Endothelial cell of umbilical vein (primary cell): ENCODE results near the gene SIX5.

Experiments
- EZH2 ChIP-seq: IDR thresholded peaks from 2 replicates; pipeline ENCODE4 v1.6.1; 2012; ENCODE audit warnings: borderline replicate concordance, low read depth, mild to moderate bottlenecking, moderate library complexity, low read length, inconsistent platforms; ENCODE audit not compliant: severe bottlenecking
- FOS ChIP-seq: IDR thresholded peaks from 2 replicates; pipeline ENCODE4 v1.6.1; 2011; ENCODE audit warnings: mild to moderate bottlenecking, low read length, moderate library complexity, borderline replicate concordance; ENCODE audit not compliant: insufficient read depth
- JUN ChIP-seq: IDR thresholded peaks from 2 replicates; pipeline ENCODE4 v1.6.1; 2011; ENCODE audit warnings: borderline replicate concordance, low read depth; ENCODE audit not compliant: insufficient read length, insufficient read depth
- MYC ChIP-seq: IDR thresholded peaks from one replicate; pipeline ENCODE4 v1.6.1; 2011; ENCODE audit warnings: mild to moderate bottlenecking, low read depth, low read length
- POLR2A ChIP-seq: IDR thresholded peaks from 2 replicates; pipeline ENCODE4 v1.6.1; 2012; ENCODE audit warnings: low read depth, mild to moderate bottlenecking, control low read depth, low read length
- POLR2AphosphoS5 ChIP-seq: IDR thresholded peaks from 2 replicates; pipeline ENCODE4 v1.6.1; 2012; ENCODE audit warnings: low read depth, mild to moderate bottlenecking, control low read depth, low read length, moderate library complexity; ENCODE audit not compliant: insufficient read depth
- TF ChIP-seq, protein P1 (sequence below): IDR thresholded peaks from 2 replicates; pipeline ENCODE4 v1.6.1; 2011; ENCODE audit not compliant: insufficient read depth, insufficient read length
- TF ChIP-seq, protein P2 (sequence below), 2 donors: IDR thresholded peaks; 1 replicate in 1 of 2; 2 replicates in 1 of 2; pipeline ENCODE4 v1.5.1; 2011; ENCODE audit warnings: low read length in 2 of 2, mild to moderate bottlenecking in 2 of 2, moderate library complexity in 2 of 2, control low read depth in 1 of 2, inconsistent platforms in 1 of 2, low read depth in 1 of 2; ENCODE audit not compliant: insufficient read depth in 1 of 2; ENCODE audit errors: extremely low read depth in 1 of 2

DNA sequence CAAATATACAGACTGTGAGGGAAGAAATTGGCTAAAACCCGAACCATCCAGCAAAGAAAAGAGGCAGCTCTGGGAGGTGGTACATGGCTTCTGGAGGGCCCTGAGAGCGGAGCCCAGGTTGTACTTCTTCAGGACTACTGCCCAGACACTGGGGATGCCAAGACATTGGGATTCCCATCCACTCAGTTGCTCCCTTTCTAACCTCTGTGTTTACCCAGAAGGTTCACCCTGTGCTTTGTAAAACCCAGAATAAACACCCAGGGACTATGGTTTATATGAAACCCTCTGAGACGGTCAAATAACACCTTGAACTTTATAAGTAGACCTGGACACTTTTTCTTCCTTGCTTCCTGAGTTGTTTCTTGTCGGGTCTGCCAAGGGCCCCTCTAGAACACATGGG, 26.1 kb downstream of the SIX5 start:
- TF ChIP-seq, protein P1, sequence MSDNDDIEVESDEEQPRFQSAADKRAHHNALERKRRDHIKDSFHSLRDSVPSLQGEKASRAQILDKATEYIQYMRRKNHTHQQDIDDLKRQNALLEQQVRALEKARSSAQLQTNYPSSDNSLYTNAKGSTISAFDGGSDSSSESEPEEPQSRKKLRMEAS = no peak
- TF ChIP-seq POLR2A = no peak
- no peak for TF ChIP-seq POLR2AphosphoS5
- TF ChIP-seq, protein P2, sequence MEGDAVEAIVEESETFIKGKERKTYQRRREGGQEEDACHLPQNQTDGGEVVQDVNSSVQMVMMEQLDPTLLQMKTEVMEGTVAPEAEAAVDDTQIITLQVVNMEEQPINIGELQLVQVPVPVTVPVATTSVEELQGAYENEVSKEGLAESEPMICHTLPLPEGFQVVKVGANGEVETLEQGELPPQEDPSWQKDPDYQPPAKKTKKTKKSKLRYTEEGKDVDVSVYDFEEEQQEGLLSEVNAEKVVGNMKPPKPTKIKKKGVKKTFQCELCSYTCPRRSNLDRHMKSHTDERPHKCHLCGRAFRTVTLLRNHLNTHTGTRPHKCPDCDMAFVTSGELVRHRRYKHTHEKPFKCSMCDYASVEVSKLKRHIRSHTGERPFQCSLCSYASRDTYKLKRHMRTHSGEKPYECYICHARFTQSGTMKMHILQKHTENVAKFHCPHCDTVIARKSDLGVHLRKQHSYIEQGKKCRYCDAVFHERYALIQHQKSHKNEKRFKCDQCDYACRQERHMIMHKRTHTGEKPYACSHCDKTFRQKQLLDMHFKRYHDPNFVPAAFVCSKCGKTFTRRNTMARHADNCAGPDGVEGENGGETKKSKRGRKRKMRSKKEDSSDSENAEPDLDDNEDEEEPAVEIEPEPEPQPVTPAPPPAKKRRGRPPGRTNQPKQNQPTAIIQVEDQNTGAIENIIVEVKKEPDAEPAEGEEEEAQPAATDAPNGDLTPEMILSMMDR (IDR thresholded peaks at IDR 0.05; ENCODE audit: extremely low read depth in 1 of 2, insufficient read depth in 1 of 2, low read depth in 1 of 2, low read length in 2 of 2) = no peak
- no peak for TF ChIP-seq JUN
- no peak for TF ChIP-seq EZH2
- no peak for TF ChIP-seq FOS
- TF ChIP-seq MYC = no peak
